SJSA1 (cell line): ENCODE data around the gene MAP2K5. TPM values are rescaled to one million over a fixed set of nuclear protein-coding genes. Genes with fewer than 3 reads are reported as not detected.
A peak's percentile ranks its signal among the peaks of the same experiment; 100 is the strongest.

ENCODE experiments used
- DNase-seq, 2 experiments: peaks; one replicate each; pipeline ENCODE4 v3.0.0-alpha.2; 2015 to 2020; ENCODE audit warnings: low spot score in 2 of 2, low read depth in 1 of 2
- H3K27ac ChIP-seq: fragments of 250-450 bp; sonication (Bioruptor Pico); 2 replicates; pipeline ENCODE4 v1.5.1; 2020; ENCODE audit warnings: mild to moderate bottlenecking, moderate library complexity
- H3K27me3 ChIP-seq: fragments of 250-450 bp; sonication (Bioruptor Pico); replicated peaks from 2 replicates; pipeline ENCODE4 v1.5.1; 2020; ENCODE audit warnings: mild to moderate bottlenecking, moderate library complexity
- H3K36me3 ChIP-seq: fragments of 250-450 bp; sonication (Bioruptor Pico); 2 replicates; pipeline ENCODE4 v1.5.1; 2020; ENCODE audit warnings: mild to moderate bottlenecking
- H3K4me1 ChIP-seq: fragments of 250-450 bp; sonication (Bioruptor Pico); replicated peaks from 2 replicates; pipeline ENCODE4 v1.6.1; 2021; ENCODE audit warnings: mild to moderate bottlenecking
- H3K4me3 ChIP-seq: fragments of 250-450 bp; sonication (Bioruptor Pico); 2 replicates; pipeline ENCODE4 v1.5.1; 2020; ENCODE audit warnings: mild to moderate bottlenecking
- H3K9me3 ChIP-seq: fragments of 250-450 bp; sonication (Bioruptor Pico); replicated peaks from 2 replicates; pipeline ENCODE4 v1.5.1; 2020; ENCODE audit warnings: mild to moderate bottlenecking
- total RNA-seq: library from RNA; depleted of rRNA; stranded (reverse); fragments of >200 nt; shearing (Covaris generic); gene quantifications from 2 replicates; pipeline ENCODE4 v1.2.3, GENCODE V29; 2014

Gene MAP2K5
- total RNA-seq, 1 experiment from 2014 or later: 4.3 TPM

DNA sequence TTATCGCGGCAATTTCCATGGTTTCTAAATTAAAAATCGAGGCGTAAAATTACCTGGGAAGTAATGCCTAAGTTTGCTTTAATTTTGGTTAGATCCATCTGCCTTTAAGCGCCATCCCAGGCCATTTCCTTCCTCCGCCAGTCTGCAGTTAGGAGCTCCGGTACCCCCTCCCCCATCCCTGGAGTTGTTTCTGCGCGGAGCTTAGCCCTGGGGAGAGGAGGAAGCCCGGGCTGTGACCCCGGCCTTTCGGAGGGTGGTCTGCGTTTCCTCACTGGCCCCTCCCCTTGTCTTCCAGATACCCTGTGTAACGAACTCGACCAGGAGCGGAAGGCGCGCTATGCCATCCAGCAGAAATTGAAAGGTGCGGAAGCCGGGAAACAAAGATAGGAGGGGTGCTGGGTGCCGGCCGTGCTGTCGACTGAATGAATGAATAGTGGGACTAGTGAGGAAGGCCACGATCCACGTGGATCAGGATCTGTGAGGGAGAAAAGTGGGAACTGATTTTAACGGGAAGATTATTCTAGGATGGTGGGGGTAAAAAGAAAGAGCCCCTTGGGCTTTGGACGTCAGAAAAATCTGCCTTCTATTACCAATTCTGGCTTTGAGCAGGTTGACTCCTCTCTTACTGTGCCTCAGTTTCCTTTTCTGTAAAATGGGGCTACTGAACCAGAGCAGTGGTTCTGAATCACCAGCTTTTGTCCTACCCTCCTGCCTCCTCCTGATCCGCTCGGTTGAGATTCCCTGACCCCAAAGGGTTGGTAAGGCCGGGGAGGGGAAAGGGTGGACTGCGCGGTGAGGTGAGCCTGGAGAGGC lies 290.6 kb downstream of the MAP2K5 start:
- H3K9me3 ChIP-seq: peaks cover 12% of the 10 kb centered on the region
- no peaks in the 10 kb centered on the region for H3K36me3 ChIP-seq
- peaks cover 74% of the 10 kb centered on the region for H3K27me3 ChIP-seq
- no peak overlapping the region; the same call in 1 of the 2 replicates for H3K4me3 ChIP-seq
- no peak overlapping the region for H3K27ac ChIP-seq
- no peak for DNase-seq
- peaks cover 16% of the 10 kb centered on the region for H3K4me1 ChIP-seq

DNA sequence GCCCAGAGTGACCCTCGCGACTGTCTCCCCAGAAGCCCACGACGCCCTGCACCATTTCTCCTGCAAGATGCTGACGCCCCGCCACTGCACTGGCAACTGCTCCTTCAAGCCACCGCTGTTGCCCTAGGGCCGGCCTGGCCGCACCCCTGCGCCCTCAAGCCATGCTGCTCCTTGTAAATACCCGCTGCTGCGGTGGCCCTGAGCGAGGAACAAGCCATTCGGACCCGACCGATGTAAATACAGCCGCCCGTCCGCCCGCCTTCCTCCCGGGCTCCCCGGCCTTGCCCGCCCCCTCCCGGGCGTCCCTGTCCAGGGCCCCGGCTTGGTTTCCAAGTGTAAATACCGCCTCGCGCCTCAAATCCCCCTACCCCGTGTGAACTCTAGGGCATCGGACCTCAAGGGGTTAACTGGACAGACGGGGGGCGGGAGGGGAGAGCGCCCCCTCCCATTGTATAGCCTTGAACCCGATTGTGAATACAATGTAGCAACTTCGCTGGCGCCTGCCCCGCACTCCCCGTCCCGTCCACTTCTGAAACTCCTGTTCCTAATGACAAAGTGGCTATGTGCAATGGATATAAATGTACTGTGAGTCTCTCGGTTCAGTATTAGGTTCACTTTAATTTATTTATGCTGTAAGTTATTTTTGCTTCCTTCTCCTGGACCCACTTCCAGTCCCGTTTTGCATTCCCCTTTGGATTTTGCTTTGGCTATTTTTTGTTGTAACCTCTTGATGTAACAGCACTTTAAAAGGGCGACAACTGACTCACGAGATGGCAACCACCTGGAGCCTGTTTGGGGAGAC lies 291.4 kb downstream of the MAP2K5 start:
- Histone ChIP-seq H3K27me3 (peaks cover 65% of the 10 kb centered on the region), H3K27ac (no peak overlapping the region), H3K36me3 (no peaks in the 10 kb centered on the region), H3K4me3 (peak overlapping the region; percentile 7), H3K4me1 (peaks cover 19% of the 10 kb centered on the region), H3K9me3 (peaks cover 5% of the 10 kb centered on the region)
- DNase-seq: peak in 1 of 2 experiments; percentile 28

DNA sequence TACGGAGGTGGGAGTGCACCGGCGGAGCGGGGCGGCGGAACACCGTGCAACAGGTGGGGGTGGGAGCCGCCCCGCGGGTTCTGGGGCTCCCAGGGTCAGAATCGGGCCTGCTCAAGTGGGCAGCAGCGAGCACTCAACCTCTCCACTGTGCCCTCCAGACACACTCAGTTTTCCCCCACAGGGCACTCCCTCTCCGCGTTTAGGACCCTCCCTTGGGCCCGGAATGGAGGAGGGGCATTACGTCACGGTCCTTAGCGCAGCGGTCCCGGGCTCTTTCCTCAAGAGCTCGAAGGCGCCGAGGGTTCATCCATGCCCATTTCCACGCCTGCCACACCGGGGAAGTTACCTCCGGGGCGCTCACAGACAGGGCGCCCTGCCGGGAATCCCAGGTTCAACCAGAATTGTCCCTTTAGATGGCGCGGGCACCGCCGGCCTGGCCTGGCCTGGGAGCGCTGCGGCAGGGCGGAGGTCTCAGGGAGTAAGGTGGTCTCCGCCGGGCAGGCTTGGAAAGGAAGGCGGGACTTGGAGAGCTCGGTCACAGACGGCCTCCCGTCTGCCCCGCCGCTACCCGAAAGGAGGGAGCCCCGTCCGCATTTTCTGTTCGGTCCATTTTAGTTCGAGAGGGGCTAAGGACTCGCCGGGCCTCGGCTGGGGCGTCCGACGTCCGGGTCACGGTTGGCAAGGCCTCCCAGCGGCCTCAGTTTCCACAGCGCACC lies 292.2 kb downstream of the MAP2K5 start:
- no peaks in the 10 kb centered on the region; the same call in 1 of the 2 replicates for H3K9me3 ChIP-seq
- peaks cover 22% of the 10 kb centered on the region for H3K4me1 ChIP-seq
- no peak overlapping the region for H3K4me3 ChIP-seq
- H3K27me3 ChIP-seq: peaks cover 58% of the 10 kb centered on the region
- no peak overlapping the region for H3K27ac ChIP-seq
- DNase-seq: no peak
- H3K36me3 ChIP-seq: no peaks in the 10 kb centered on the region

DNA sequence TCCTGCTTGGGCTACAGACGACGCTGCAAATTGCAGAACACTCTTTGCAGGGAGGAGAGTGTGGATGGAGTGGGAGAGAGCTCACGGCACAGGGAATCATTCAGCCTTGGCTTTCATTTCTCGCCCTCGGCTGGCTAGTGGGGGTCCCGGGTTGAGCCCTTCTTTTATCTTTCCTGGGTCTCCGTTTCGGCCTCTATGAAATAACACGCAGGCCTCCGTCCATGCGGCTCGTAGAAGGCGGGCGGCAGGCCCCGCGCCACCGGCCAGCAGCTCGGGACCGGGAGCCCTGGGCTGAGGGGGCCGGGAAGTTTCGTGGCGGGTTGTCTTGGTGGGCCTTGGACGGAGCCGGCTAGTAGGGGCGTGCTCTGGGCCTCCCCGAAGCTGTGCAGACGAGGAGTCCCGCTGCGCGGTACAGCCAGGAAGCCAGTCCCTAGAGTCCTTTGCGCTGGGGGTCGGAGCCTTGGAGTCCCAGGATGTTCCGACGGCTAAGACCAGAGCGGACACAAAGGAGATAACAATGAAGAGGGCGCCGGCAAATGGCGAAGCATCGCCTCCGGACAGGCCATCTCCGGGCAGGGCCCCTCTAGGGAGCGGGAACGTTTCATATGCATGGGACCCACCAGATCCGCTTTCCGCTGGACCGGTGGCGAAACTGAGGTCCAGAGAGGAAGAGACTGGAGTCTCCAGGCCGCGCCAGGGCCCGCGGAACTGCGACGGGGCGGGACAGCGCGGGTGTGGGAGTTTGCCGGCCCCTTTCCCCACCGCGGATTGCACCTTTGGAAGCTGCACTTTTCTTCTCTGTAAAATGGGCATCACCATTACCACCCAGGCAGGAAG lies 293.0 kb downstream of the MAP2K5 start:
- Histone ChIP-seq H3K9me3 (no peaks in the 10 kb centered on the region), H3K27me3 (peaks cover 53% of the 10 kb centered on the region), H3K27ac (no peak overlapping the region), H3K4me1 (peaks cover 22% of the 10 kb centered on the region), H3K4me3 (no peak overlapping the region), H3K36me3 (peaks cover 3% of the 10 kb centered on the region; the same call in 1 of the 2 replicates)
- DNase-seq: no peak

DNA sequence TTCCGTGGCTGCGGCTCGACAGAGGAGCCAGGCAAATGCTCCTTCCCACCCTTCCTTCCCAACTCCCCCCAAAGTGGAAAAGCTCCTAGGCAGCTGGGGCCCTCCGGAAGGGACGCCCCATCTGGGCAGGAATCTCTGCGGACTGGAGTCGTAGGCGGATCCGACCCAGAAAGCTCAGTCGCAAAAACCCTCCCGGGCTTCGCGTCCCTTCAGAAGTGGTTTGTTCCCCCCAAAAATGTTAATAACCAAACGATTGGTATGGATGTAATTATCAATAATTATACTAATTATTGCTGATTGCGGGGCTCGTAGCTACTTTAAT lies 293.6 kb downstream of the MAP2K5 start:
- Histone ChIP-seq H3K4me1 (peaks cover 23% of the 10 kb centered on the region), H3K27me3 (peaks cover 49% of the 10 kb centered on the region), H3K4me3 (no peak overlapping the region), H3K36me3 (peaks cover 3% of the 10 kb centered on the region; the same call in 1 of the 2 replicates), H3K27ac (no peak overlapping the region), H3K9me3 (no peaks in the 10 kb centered on the region)
- no peak for DNase-seq

DNA sequence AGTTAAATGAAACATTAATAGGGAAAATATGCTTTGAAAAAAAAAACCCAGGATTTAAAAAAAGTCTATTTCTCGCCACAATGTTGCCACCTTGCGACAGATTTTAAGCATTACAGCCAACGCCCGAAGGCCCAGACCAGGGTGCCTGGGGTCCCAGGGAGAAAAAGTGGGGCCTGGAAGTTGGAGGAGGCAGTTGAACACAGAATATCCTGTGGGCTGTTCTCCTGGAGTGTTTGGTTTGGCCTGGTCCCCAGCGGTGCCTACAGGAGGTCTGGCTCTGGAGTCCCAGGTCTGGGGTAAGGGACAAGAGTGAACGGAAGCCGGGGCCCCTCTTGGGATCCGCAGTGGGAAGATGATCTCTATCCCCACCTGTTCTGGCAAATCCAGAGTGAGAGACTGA lies 294.0 kb downstream of the MAP2K5 start:
- Histone ChIP-seq H3K27ac (no peak overlapping the region), H3K27me3 (peaks cover 46% of the 10 kb centered on the region), H3K36me3 (peaks cover 3% of the 10 kb centered on the region; the same call in 1 of the 2 replicates), H3K4me3 (no peak overlapping the region), H3K4me1 (peaks cover 27% of the 10 kb centered on the region), H3K9me3 (no peaks in the 10 kb centered on the region)
- peak in 1 of 2 experiments; percentile 38 for DNase-seq

DNA sequence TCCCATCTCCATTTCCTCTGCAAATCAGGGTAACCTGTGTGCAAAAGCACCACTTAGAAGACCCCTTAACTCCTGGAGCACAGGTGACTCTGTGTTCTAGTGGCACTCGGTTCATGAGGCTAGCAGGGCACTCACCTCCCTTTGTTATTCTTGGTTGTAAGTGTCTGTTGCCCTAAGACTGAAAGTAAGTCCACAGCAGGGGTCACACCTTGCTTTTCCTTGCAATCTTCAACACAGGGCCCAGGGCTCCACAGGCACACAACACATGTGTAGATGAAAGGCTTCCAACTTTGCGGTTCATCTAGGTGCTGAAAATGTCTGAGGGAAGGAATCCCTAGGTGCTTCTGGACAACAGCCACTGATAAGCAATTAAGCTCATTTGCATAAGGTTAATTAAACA lies 294.5 kb downstream of the MAP2K5 start:
- peaks cover 3% of the 10 kb centered on the region; the same call in 1 of the 2 replicates for H3K36me3 ChIP-seq
- H3K27ac ChIP-seq: no peak overlapping the region
- H3K9me3 ChIP-seq: no peaks in the 10 kb centered on the region
- H3K4me3 ChIP-seq: no peak overlapping the region
- peaks cover 29% of the 10 kb centered on the region for H3K4me1 ChIP-seq
- peaks cover 45% of the 10 kb centered on the region for H3K27me3 ChIP-seq
- DNase-seq: no peak

DNA sequence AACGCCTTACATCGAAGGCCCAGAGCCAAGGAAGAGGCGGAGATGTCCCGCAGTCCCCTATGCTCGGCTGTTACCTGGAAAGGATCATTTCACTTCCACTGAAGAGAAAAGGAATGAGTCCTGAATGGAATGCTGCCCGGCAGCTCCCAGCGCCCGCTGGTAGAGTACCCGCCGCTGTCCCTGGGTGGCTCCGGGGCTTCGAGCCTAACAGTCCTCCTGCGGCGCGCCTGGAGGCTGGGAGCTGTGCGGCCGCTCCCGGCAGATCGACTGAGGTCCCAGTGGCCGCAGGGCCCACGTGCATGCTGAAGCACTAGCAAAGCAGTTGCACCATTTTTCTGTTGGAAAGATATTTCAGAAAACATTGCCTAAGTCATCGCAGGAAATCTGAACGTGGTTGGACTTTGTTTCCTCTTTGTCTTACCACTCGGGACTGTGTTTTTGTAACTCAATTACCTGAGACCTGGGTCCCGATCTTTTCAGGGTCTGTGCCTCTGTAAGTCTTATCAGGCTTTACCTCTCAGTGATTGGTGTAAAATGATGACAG lies 296.4 kb downstream of the MAP2K5 start:
- Histone ChIP-seq H3K36me3 (peaks cover 3% of the 10 kb centered on the region; the same call in 1 of the 2 replicates), H3K9me3 (no peaks in the 10 kb centered on the region), H3K4me1 (peaks cover 34% of the 10 kb centered on the region), H3K27me3 (peaks cover 26% of the 10 kb centered on the region), H3K27ac (no peak overlapping the region), H3K4me3 (peak overlapping the region; percentile 2; the same call in 1 of the 2 replicates)
- peak in 1 of 2 experiments; percentile 33 for DNase-seq

DNA sequence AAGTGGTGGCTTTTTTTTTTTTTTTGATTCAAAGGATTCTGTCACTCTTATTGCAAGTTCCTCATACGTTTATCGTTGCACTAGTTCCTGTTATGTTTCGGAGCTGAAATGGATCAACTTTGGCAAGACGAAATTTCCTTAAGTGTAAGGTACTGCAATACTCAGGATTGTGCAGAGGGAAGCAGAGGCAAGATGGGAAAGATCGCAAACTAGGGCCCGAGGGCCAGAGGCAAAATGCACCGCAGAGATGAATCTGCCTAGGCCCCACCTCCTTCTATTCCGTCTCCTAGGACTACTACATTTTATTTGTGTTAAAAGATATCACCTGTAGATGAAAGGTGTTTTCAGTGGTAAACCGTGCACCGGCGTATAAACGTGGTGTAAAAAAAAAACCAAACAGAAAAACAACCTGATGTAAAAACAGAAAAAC lies 297.0 kb downstream of the MAP2K5 start:
- H3K4me1 ChIP-seq: peaks cover 36% of the 10 kb centered on the region
- peak overlapping the region; percentile 68 for H3K4me3 ChIP-seq
- H3K27me3 ChIP-seq: peaks cover 20% of the 10 kb centered on the region
- DNase-seq: peak in 1 of 2 experiments; percentile 80
- H3K36me3 ChIP-seq: peaks cover 3% of the 10 kb centered on the region; the same call in 1 of the 2 replicates
- no peaks in the 10 kb centered on the region for H3K9me3 ChIP-seq
- H3K27ac ChIP-seq: no peak overlapping the region; the same call in 1 of the 2 replicates

DNA sequence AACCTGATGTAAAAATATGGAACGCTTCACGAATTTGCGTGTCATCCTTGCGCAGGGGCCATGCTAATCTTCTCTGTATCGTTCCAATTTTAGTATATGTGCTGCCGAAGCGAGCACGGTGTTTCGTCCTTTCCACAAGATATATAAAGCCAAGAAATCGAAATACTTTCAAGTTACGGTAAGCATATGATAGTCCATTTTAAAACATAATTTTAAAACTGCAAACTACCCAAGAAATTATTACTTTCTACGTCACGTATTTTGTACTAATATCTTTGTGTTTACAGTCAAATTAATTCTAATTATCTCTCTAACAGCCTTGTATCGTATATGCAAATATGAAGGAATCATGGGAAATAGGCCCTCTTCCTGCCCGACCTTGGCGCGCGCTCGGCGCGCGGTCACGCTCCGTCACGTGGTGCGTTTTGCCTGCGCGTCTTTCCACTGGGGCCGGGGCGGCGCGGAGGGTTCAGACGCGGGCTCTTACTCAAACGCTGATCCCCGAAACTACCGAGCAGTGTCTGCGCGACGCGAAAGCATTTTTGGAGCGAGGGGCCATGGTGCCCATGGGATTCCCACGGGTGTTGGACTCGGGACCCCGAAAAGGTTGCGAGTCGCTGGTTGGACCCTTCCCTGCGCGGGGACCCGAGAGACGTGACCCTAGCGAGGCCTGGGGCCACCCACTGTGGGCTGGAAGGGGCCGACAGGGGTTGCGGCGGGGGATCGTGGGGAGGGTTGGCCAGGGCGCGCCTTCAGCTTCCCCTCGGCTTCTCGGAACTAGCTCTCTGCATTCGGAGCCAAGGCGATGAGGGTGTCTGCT lies 297.6 kb downstream of the MAP2K5 start, which contains the start of gene RNU6-1:
Gene RNU6-1 (minus strand): TSS at position 117 of the 820 bp plus-strand sequence.
- H3K27ac ChIP-seq: peak within 1 kb of the TSS; percentile 91
- peaks cover 3% of the 10 kb centered on the region; the same call in 1 of the 2 replicates for H3K36me3 ChIP-seq
- no peaks in the 10 kb centered on the region for H3K9me3 ChIP-seq
- peaks cover 33% of the 10 kb centered on the region for H3K4me1 ChIP-seq
- H3K4me3 ChIP-seq: peak within 1 kb of the TSS; percentile 68
- peaks cover 14% of the 10 kb centered on the region for H3K27me3 ChIP-seq
- DNase-seq: peak; percentile 92 to 98

DNA sequence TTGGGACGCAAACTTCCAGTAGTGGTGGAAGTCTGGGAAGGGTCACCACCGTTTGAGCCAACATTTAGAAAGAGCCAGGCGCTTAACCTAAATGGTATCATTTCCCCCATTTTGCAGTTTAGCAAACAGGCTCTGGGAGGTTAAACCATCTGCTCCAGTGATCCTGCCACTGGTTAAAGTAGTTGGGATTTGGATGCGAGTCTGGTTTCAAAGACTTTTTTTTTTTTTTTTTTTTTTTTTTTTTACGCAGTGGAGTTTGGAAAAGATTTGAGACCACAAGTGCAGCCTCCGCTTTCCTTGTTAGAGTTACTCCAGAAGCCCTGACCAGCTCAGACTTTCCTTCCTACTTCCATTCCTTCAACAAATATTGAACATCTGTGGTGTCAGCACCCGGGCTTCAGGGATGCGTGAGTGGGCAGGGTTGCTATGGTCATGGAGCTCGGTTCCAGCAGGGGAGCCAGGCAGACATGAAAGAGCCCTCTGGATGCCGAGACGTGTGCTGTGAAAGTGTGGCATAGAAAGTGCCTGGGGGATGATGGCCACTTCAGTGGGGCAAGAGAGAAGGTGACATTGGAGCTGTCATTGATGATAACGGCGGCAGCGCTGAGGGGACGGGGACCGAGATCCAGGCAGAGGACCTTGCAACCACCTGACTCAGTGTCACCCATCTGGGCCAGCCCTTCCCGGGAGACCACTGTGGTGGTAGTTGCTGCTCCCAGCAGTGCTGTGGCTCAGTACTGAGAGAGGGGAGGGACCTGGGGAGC lies 298.4 kb downstream of the MAP2K5 start:
- peak in 1 of 2 experiments; percentile 63 for DNase-seq
- Histone ChIP-seq H3K27ac (peak overlapping the region; percentile 91), H3K27me3 (peaks cover 6% of the 10 kb centered on the region), H3K9me3 (no peaks in the 10 kb centered on the region), H3K36me3 (peaks cover 3% of the 10 kb centered on the region; the same call in 1 of the 2 replicates), H3K4me1 (peaks cover 32% of the 10 kb centered on the region), H3K4me3 (peak overlapping the region; percentile 68)
